ENCODE measurements around the gene SF3B1.

DNA sequence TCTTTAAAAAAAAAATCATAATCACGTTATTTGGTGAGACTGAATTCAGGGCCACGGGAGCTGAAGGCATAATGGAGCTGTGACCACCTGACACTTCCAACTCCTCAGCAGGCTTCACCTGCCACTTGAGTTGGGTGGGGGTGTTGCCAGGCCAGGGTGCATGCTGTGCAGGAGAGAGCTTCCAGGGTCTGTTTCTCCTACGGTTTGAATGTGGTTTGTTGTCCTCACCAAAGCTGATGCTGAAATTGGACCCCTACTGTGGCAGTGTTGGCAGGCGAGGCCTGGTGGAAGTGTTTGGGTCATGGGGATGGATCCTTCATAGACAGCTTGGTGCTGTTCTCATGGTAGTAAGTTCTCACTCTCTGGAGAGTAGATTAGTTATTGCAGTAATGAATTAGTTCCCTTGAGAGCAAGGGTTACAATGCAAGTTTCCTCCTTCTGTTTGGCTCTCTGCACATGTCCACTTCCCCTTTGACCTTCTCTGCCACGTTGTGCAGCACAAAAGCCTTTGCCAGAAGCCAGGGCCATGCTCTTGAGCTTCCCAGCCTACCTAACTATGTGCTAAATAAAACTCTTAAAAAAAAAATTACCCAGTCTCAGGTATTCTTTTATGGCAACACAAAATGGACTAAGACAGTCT, 86.0 kb downstream of the SF3B1 start:
- TF ChIP-seq, protein P1, sequence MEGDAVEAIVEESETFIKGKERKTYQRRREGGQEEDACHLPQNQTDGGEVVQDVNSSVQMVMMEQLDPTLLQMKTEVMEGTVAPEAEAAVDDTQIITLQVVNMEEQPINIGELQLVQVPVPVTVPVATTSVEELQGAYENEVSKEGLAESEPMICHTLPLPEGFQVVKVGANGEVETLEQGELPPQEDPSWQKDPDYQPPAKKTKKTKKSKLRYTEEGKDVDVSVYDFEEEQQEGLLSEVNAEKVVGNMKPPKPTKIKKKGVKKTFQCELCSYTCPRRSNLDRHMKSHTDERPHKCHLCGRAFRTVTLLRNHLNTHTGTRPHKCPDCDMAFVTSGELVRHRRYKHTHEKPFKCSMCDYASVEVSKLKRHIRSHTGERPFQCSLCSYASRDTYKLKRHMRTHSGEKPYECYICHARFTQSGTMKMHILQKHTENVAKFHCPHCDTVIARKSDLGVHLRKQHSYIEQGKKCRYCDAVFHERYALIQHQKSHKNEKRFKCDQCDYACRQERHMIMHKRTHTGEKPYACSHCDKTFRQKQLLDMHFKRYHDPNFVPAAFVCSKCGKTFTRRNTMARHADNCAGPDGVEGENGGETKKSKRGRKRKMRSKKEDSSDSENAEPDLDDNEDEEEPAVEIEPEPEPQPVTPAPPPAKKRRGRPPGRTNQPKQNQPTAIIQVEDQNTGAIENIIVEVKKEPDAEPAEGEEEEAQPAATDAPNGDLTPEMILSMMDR (IDR thresholded peaks at IDR 0.05): no peak
- TF ChIP-seq POLR2A (IDR thresholded peaks at IDR 0.05) (no peak), POLR2AphosphoS5 (IDR thresholded peaks at IDR 0.05) (no peak)

Data from prostate gland (tissue), 2 donors.